ENCODE measurements around the gene MRPS12. TPM values are rescaled to one million over a fixed set of nuclear protein-coding genes. Genes with fewer than 3 reads are reported as not detected.

Gene MRPS12
- total and polyA plus RNA-seq, 2 of the 13 experiments (the other 11 are each of a cell fraction or from before 2014, with no cell fraction given): 27.5 to 54.8 TPM

DNA sequence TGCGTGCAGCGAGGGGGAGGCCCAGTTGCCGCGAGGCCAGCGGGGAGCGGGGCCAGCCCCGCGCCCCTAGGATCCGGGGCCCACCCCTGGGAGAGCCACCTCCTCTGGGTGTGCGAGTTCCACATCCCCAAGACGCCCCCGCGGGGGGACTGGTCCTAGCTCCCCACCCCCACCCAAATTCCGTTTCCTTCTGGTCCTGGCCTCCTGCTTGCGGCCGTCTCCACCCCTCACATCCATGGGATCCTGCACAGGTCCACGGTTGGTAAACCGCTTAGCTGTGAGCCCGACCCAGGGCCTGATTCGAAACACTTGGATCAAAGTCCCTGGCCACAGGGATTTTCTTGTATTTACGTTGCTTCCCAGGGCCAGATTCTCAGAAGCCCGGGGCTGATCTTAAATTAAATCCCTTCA, 45.1 kb downstream of the MRPS12 start (continued):
- no peak for TF ChIP-seq ZNF781 (CRISPR knock-in tag; IDR thresholded peaks at IDR 0.05; ENCODE audit: borderline replicate concordance, not compliant biosample characterization)
- no peak; the same call in 1 of the 2 replicates for TF ChIP-seq PHF8 (CRISPR knock-in tag; IDR thresholded peaks at IDR 0.05)
- no peak for TF ChIP-seq ZSCAN29 (CRISPR knock-in tag; conservative IDR thresholded peaks at IDR 0.05)
- TF ChIP-seq KLF12 (CRISPR knock-in tag; IDR thresholded peaks at IDR 0.05; ENCODE audit: borderline replicate concordance): peak; percentile 51; the same call in 1 of the 2 replicates
- TF ChIP-seq, protein P1, sequence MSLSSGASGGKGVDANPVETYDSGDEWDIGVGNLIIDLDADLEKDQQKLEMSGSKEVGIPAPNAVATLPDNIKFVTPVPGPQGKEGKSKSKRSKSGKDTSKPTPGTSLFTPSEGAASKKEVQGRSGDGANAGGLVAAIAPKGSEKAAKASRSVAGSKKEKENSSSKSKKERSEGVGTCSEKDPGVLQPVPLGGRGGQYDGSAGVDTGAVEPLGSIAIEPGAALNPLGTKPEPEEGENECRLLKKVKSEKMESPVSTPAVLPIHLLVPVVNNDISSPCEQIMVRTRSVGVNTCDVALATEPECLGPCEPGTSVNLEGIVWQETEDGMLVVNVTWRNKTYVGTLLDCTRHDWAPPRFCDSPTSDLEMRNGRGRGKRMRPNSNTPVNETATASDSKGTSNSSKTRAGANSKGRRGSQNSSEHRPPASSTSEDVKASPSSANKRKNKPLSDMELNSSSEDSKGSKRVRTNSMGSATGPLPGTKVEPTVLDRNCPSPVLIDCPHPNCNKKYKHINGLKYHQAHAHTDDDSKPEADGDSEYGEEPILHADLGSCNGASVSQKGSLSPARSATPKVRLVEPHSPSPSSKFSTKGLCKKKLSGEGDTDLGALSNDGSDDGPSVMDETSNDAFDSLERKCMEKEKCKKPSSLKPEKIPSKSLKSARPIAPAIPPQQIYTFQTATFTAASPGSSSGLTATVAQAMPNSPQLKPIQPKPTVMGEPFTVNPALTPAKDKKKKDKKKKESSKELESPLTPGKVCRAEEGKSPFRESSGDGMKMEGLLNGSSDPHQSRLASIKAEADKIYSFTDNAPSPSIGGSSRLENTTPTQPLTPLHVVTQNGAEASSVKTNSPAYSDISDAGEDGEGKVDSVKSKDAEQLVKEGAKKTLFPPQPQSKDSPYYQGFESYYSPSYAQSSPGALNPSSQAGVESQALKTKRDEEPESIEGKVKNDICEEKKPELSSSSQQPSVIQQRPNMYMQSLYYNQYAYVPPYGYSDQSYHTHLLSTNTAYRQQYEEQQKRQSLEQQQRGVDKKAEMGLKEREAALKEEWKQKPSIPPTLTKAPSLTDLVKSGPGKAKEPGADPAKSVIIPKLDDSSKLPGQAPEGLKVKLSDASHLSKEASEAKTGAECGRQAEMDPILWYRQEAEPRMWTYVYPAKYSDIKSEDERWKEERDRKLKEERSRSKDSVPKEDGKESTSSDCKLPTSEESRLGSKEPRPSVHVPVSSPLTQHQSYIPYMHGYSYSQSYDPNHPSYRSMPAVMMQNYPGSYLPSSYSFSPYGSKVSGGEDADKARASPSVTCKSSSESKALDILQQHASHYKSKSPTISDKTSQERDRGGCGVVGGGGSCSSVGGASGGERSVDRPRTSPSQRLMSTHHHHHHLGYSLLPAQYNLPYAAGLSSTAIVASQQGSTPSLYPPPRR (CRISPR knock-in tag; IDR thresholded peaks at IDR 0.05; ENCODE audit: borderline replicate concordance): no peak
- TF ChIP-seq, protein P2, sequence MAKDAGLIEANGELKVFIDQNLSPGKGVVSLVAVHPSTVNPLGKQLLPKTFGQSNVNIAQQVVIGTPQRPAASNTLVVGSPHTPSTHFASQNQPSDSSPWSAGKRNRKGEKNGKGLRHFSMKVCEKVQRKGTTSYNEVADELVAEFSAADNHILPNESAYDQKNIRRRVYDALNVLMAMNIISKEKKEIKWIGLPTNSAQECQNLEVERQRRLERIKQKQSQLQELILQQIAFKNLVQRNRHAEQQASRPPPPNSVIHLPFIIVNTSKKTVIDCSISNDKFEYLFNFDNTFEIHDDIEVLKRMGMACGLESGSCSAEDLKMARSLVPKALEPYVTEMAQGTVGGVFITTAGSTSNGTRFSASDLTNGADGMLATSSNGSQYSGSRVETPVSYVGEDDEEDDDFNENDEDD (CRISPR knock-in tag; IDR thresholded peaks at IDR 0.05; ENCODE audit: borderline replicate concordance): 0 out of 2 replicates have a peak, but pooled peaks have one; percentile 6
- TF ChIP-seq ZNF274 (CRISPR knock-in tag; IDR thresholded peaks at IDR 0.05): no peak
- peak; percentile 74; the same call in 1 of the 2 replicates for TF ChIP-seq ZC3H4 (CRISPR knock-in tag; IDR thresholded peaks at IDR 0.05; ENCODE audit: borderline replicate concordance)
- peak; percentile 34 for TF ChIP-seq SP4 (CRISPR knock-in tag; IDR thresholded peaks at IDR 0.05)
- TF ChIP-seq ZNF761 (CRISPR knock-in tag; conservative IDR thresholded peaks at IDR 0.05): no peak
- TF ChIP-seq, protein P3, sequence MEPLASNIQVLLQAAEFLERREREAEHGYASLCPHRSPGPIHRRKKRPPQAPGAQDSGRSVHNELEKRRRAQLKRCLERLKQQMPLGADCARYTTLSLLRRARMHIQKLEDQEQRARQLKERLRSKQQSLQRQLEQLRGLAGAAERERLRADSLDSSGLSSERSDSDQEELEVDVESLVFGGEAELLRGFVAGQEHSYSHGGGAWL (CRISPR knock-in tag; IDR thresholded peaks at IDR 0.05): no peak
- no peak for TF ChIP-seq TARDBP (CRISPR knock-in tag; IDR thresholded peaks at IDR 0.05)
- TF ChIP-seq FOXA3 (CRISPR knock-in tag; IDR thresholded peaks at IDR 0.05): no peak
